HepG2 (cell line): ENCODE results near the gene OVOL3. TPM values are rescaled to one million over a fixed set of nuclear protein-coding genes. Genes with fewer than 3 reads are reported as not detected.

Experiments used
- AKNA ChIP-seq: sonication (generic); formaldehyde crosslinking; IDR thresholded peaks from 2 replicates; pipeline ENCODE4 v1.4.0; 2020; ENCODE audit warnings: missing genetic modification reagents, borderline replicate concordance
- ARID5B ChIP-seq: IDR thresholded peaks from 2 replicates; pipeline ENCODE4 v1.4.0; 2020; ENCODE audit warnings: mild to moderate bottlenecking, missing genetic modification reagents
- BRF2 ChIP-seq: sonication (generic); formaldehyde crosslinking; IDR thresholded peaks from 2 replicates; pipeline ENCODE4 v1.8.1; 2022; ENCODE audit warnings: mild to moderate bottlenecking, missing genetic modification reagents
- CAMTA2 ChIP-seq: sonication (generic); formaldehyde crosslinking; IDR thresholded peaks from 2 replicates; pipeline ENCODE4 v1.4.0; 2020; ENCODE audit warnings: mild to moderate bottlenecking, missing genetic modification reagents, borderline replicate concordance
- HES4 ChIP-seq: sonication (generic); formaldehyde crosslinking; IDR thresholded peaks from 2 replicates; pipeline ENCODE4 v1.9.0; 2021; ENCODE audit warnings: mild to moderate bottlenecking, missing genetic modification reagents, borderline replicate concordance
- PCBP2 ChIP-seq: fragments of 200-400 bp; formaldehyde crosslinking; optimal IDR thresholded peaks from 2 replicates; pipeline ENCODE3; 2018; ENCODE audit warnings: low read length, low read depth; ENCODE audit not compliant: poor library complexity, severe bottlenecking
- RERE ChIP-seq: IDR thresholded peaks from 2 replicates; pipeline ENCODE4 v1.6.1; 2016; ENCODE audit warnings: low read depth, missing genetic modification reagents, missing compliant biosample characterization
- SMC3 ChIP-seq: IDR thresholded peaks from 2 replicates; pipeline ENCODE4 v1.6.1; 2011; ENCODE audit warnings: low read length, improper control_type of control experiment
- TFDP2 ChIP-seq: sonication (generic); formaldehyde crosslinking; IDR thresholded peaks from 2 replicates; pipeline ENCODE4 v1.4.0; 2020; ENCODE audit warnings: missing genetic modification reagents
- ZNF780A ChIP-seq: sonication (generic); formaldehyde crosslinking; IDR thresholded peaks from 2 replicates; pipeline ENCODE4 v1.8.0; 2022; ENCODE audit warnings: mild to moderate bottlenecking, missing genetic modification reagents, moderate library complexity
- polyA plus RNA-seq, 8 experiments: library from polyadenylated mRNA; depleted of rRNA in 3 of 8; stranded (reverse) in 7 of 8; unstranded in 1 of 8; fragments of >200 nt; fragmentation: Illumina TruSeq in 4 of 8; extraction: Trizol in 4 of 8; gene quantifications; 2 replicates each; pipeline versions ENCODE4 v1.2.1 to v1.2.3, GENCODE V29; 2011 to 2016; ENCODE audit warnings: low read depth in 4 of 8, missing spikeins in 1 of 8, mixed read lengths in 1 of 8; ENCODE audit not compliant: insufficient read depth in 1 of 8
- total RNA-seq, 5 experiments: library from RNA; depleted of rRNA; stranded (reverse); fragments of >200 nt; fragmentation: Illumina TruSeq; extraction: Trizol; gene quantifications; 2 replicates each; pipeline ENCODE4 v1.2.3, GENCODE V29; 2016; ENCODE audit warnings: low read depth in 1 of 5

OVOL3 gene
- total and polyA plus RNA-seq, 2 of the 13 experiments (the other 11 are each of a cell fraction or from before 2014, with no cell fraction given): not detected

GRCh38 chr19:36139473-36140303, 28.7 kb downstream of the OVOL3 start, which contains the start of gene CAPNS1 (continued):
- TF ChIP-seq AKNA (CRISPR knock-in tag) (no peak), SMC3 (no peak), CAMTA2 (no peak; the same call in 1 of the 2 replicates), PCBP2 (no peak), HES4 (no peak; the same call in 1 of the 2 replicates), ZNF780A (no peak), ARID5B (CRISPR knock-in tag) (peak; percentile 59; the same call in 1 of the 2 replicates), TFDP2 (peak; percentile 76), RERE (CRISPR knock-in tag) (no peak), BRF2 (no peak)
